ENCODE measurements around the gene ZDHHC13. TPM values are rescaled to one million over a fixed set of nuclear protein-coding genes. Genes with fewer than 3 reads are reported as not detected.

Gene ZDHHC13
- total RNA-seq, 1 donor from 2014 or later, result 10.6 TPM

DNA sequence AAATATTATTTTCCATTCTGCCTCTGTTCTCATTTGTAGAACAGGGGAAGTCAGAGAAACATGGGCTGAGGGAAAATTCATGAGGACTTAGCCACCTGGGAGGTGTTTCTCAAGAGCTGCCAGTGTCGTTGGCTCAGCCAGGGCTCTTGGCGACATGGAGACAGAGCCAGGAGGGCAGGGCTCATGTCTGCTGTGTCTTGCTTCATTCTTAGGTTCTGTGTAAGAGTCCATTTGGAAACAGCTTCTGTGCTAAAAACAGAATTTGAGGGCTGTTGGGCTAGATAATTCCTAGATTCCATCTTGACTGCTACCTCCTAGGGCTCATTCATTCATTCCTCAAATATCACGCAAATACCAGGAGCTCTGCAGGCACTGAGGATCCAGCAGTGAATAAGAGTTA is 41.3 kb upstream of the ZDHHC13 start:
- Histone ChIP-seq H3K4me1 (peaks cover 4% of the 10 kb centered on the region), H3K27ac (no peak overlapping the region), H3K4me3 (no peak overlapping the region), H3K36me3 (no peaks in the 10 kb centered on the region), H3K27me3 (ENCODE audit: low read depth) (peaks cover 4% of the 10 kb centered on the region), H3K9me3 (no peaks in the 10 kb centered on the region)
- TF ChIP-seq, protein P1, sequence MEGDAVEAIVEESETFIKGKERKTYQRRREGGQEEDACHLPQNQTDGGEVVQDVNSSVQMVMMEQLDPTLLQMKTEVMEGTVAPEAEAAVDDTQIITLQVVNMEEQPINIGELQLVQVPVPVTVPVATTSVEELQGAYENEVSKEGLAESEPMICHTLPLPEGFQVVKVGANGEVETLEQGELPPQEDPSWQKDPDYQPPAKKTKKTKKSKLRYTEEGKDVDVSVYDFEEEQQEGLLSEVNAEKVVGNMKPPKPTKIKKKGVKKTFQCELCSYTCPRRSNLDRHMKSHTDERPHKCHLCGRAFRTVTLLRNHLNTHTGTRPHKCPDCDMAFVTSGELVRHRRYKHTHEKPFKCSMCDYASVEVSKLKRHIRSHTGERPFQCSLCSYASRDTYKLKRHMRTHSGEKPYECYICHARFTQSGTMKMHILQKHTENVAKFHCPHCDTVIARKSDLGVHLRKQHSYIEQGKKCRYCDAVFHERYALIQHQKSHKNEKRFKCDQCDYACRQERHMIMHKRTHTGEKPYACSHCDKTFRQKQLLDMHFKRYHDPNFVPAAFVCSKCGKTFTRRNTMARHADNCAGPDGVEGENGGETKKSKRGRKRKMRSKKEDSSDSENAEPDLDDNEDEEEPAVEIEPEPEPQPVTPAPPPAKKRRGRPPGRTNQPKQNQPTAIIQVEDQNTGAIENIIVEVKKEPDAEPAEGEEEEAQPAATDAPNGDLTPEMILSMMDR (IDR thresholded peaks at IDR 0.05), result no peak
- intact Hi-C loops (cut with DNase I), result loop anchor here (10.0 kb wide), 1 partner anchor 479 kb away; no protein-coding TSS in a partner anchor
- ATAC-seq (no peak), DNase-seq (no peak)

DNA sequence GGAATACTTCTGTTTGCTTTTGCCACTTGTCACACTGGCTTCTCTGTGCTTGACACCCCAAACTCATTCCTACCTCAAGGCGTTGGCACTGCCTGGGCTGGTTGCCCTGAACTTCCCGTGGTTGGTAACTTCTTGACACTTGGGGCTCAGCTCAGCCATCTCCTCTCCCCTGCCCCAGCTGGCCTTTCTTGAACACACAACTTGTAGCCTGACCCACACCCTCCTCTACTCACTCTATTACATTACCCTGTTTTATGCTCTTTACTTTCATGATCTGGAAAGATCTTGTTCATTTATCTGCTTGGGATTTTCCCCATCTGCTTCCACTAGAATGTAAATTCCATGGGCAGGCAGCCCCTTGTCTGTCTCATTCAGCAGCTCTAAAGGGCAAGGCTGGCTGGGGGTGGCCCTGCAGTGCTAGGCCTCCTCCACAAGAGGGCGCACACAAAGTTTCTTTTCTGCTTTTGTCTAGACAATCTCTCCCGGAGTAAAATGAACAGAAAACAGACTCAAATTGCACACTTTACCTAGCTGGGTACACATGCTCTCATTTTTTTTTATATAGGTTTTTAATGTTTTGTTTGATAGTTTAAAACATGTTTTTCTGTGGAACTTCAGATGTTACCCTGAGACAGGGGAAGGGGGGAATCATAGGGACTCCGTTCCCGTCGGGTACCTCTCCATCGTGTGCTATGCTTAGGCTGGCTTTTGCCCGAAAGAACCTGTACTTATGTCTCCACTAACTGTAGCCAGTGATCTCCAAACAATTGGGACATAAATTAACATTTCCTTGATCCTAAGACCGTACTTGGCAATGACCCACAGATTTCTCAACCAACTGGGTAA is 40.0 kb upstream of the ZDHHC13 start:
- Histone ChIP-seq H3K9me3 (no peaks in the 10 kb centered on the region), H3K36me3 (no peaks in the 10 kb centered on the region), H3K27me3 (ENCODE audit: low read depth) (no peaks in the 10 kb centered on the region), H3K4me1 (peaks cover 4% of the 10 kb centered on the region), H3K27ac (no peak overlapping the region), H3K4me3 (peak overlapping the region; percentile 22)
- ATAC-seq, result peak; percentile 77 to 79
- TF ChIP-seq, protein P1 (IDR thresholded peaks at IDR 0.05), result peak; percentile 99
- intact Hi-C loops (cut with DNase I), result loop anchor here (10.0 kb wide), 1 partner anchor 478 kb away; no protein-coding TSS in a partner anchor
- DNase-seq, result peak; percentile 62

DNA sequence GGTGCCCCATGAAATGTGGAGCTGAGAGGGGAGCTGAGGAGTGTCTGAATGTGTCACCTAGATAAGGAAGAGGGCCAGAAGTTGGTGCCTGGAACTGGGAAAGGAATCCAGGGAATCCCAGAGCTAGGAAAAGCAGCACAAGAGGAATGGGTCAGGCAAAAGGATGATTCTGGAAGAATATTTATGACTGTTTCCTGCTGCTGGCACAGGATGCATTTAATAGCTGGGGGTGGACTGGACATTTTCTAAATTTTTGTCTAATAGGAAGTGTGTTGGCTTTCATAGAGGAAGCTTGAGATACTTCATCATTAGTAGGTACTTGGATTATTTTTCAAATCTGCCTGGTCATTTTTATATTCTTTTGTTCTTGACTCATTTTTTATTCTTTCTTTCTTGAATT is 39.0 kb upstream of the ZDHHC13 start:
- TF ChIP-seq, protein P1 (IDR thresholded peaks at IDR 0.05), result no peak
- ATAC-seq, result no peak
- intact Hi-C loops (cut with DNase I), result loop anchor here (10.0 kb wide), 1 partner anchor 477 kb away; no protein-coding TSS in a partner anchor

DNA sequence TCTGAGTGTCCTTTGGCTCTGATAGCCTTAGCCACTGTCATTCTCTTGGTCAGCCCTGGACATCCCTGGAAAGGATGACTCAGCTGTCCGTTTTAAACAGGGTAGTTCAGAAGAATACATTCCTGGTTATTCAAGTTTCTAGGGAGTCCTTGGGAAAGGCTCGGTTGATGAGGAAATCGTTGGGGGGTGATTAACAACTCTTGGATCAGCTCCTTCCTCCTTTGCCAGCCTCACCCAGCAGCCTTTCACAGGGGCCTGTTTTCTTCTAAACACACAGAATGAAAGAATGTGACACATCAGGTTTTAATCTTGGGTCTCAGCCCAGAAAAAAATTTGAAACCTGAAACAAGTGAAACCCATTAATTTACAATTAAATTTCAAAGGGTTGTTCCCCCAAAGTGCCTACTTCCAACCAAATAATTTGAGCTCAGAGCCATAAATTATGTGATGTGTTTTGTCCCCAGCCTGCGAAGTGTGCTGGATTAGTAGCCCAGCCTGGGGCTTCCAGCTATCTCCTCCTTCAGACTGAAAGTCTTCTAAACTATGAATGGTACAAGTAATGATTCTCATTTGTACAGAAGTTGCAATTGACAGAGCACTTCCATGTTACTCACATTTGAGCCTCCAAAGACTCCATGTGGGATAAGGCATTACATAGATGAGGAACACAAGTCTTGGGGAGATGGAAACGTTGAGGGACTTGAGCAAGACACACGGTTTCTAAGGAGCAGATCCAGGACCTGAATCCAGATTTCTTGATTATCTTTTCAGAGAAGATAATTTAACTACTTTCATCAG is 37.1 kb upstream of the ZDHHC13 start:
- Histone ChIP-seq H3K4me1 (peaks cover 4% of the 10 kb centered on the region), H3K4me3 (no peak overlapping the region), H3K9me3 (no peaks in the 10 kb centered on the region), H3K36me3 (no peaks in the 10 kb centered on the region), H3K27me3 (ENCODE audit: low read depth) (no peaks in the 10 kb centered on the region), H3K27ac (no peak overlapping the region)
- ATAC-seq (peak; percentile 32 to 39), DNase-seq (no peak)
- intact Hi-C loops (cut with DNase I), result loop anchor here (10.0 kb wide), 1 partner anchor 475 kb away; no protein-coding TSS in a partner anchor
- TF ChIP-seq, protein P1 (IDR thresholded peaks at IDR 0.05), result no peak

More for the DNA sequence above, 39.0 kb upstream of the ZDHHC13 start:
- Histone ChIP-seq H3K27ac (no peak overlapping the region), H3K4me1 (peaks cover 4% of the 10 kb centered on the region), H3K4me3 (no peak overlapping the region), H3K9me3 (no peaks in the 10 kb centered on the region), H3K36me3 (no peaks in the 10 kb centered on the region), H3K27me3 (ENCODE audit: low read depth) (no peaks in the 10 kb centered on the region)
- DNase-seq, result no peak

DNA sequence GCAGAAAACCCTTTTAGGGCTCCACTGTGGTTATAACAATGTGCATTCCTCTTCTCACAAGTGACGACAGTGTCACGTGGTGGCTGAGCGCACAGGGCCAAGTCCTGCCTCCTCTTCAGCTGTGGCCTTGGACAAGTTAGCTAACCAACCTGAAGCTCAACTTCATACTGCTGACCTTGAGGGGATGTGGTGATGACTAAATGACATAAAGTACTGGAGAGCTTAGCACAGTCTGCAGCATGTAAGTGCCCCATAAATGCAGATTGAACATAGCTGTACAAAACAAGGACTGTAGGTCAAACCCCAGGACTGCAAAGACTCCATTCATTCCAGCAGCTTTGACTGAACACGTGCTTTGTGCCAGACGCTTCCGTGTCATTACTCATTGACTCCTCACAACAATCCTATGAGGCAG is 36.4 kb upstream of the ZDHHC13 start:
- no peaks in the 10 kb centered on the region for H3K27me3 ChIP-seq (ENCODE audit: low read depth)
- peaks cover 4% of the 10 kb centered on the region for H3K4me1 ChIP-seq
- TF ChIP-seq, protein P1 (IDR thresholded peaks at IDR 0.05), result no peak
- H3K4me3 ChIP-seq, result no peak overlapping the region
- H3K9me3 ChIP-seq, result no peaks in the 10 kb centered on the region
- H3K36me3 ChIP-seq, result no peaks in the 10 kb centered on the region
- ATAC-seq, result peak; percentile 68 to 76
- intact Hi-C loops (cut with DNase I), result no loop called here
- H3K27ac ChIP-seq, result no peak overlapping the region
- DNase-seq, result peak; percentile 53

Data from lower lobe of right lung (tissue), 2 donors.